ENCODE results near the gene RPP30. TPM values are rescaled to one million over a fixed set of nuclear protein-coding genes. Genes with fewer than 3 reads are reported as not detected.
A peak's percentile ranks its signal among the peaks of the same experiment; 100 is the strongest.

Gene RPP30
- total and polyA plus RNA-seq, 2 of the 13 experiments (the other 11 are each of a cell fraction or from before 2014, with no cell fraction given): 27.1 to 65.0 TPM

DNA sequence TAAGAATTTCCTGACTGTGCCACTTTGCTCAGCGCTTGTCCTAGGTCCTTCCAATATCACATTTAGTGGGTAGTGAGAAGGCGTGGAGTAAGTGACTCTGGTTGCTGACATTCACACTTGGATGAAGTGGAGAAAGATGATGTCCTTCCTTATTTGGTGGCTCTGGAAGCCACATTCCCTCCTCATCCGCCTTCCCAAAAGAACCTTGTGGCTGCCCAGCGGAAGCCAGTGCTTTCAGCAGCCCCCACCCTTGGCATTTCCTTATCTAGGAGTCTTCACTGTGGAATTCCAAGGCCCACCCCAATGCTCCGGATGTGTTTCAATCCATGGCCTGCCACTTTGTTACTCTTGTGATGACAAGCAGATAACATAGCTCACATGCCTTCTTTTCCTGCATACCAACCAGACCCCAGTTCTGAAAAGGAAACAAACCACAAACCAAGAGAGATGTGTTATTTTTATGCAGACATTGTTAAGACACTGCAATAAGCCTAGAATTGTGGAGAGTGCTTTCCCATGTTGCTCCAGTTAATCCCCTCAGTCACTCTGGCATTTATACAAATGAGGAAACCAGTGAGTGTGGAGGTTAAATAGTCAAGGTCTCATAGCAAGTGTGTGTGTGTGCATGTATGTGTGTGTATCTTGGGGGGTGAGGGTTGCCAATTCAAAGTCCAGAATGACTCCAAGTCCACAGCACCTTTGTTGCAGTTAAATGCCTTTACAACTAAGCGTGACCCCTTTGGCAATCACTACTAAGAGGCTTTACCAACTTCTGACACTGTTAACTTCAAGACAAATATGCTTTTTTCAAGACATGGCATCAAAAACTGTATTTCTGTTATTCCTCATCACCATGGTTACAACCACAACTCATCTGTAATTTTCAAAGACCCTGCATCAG lies 59.4 kb downstream of the RPP30 start (continued):
- TF ChIP-seq ZNF672 (CRISPR knock-in tag; IDR thresholded peaks at IDR 0.05) (no peak), KLF13 (CRISPR knock-in tag; IDR thresholded peaks at IDR 0.05) (no peak), BORCS8-MEF2B (CRISPR knock-in tag; IDR thresholded peaks at IDR 0.05) (no peak), GPBP1L1 (CRISPR knock-in tag; IDR thresholded peaks at IDR 0.05) (no peak), ZNF205 (CRISPR knock-in tag; IDR thresholded peaks at IDR 0.05) (no peak), ZNF225 (CRISPR knock-in tag; IDR thresholded peaks at IDR 0.05) (no peak), RBAK (CRISPR knock-in tag; IDR thresholded peaks at IDR 0.05) (no peak), TERF1 (CRISPR knock-in tag; IDR thresholded peaks at IDR 0.05) (no peak), HNRNPH1 (optimal IDR thresholded peaks at IDR 0.05; ENCODE audit: low read depth, low read length) (no peak), ZBTB42 (CRISPR knock-in tag; IDR thresholded peaks at IDR 0.05) (no peak), PRDM10 (CRISPR knock-in tag; IDR thresholded peaks at IDR 0.05; ENCODE audit: low read depth) (no peak), SUZ12 (IDR thresholded peaks at IDR 0.05; ENCODE audit: low read depth, low read length) (no peak), TOE1 (CRISPR knock-in tag; IDR thresholded peaks at IDR 0.05) (no peak), RORA (CRISPR knock-in tag; IDR thresholded peaks at IDR 0.05) (no peak), ZGPAT (CRISPR knock-in tag; IDR thresholded peaks at IDR 0.05) (peak; percentile 83), DNMT3B (CRISPR knock-in tag; conservative IDR thresholded peaks at IDR 0.05) (no peak), NAIF1 (CRISPR knock-in tag; IDR thresholded peaks at IDR 0.05; ENCODE audit: borderline replicate concordance) (no peak), CBX1 (IDR thresholded peaks at IDR 0.05; ENCODE audit: low read depth) (no peak), FOXA1 (IDR thresholded peaks at IDR 0.05) (no peak), FOXA1 (CRISPR knock-in tag; IDR thresholded peaks at IDR 0.05) (peak; percentile 80)
- TF ChIP-seq, protein P1, sequence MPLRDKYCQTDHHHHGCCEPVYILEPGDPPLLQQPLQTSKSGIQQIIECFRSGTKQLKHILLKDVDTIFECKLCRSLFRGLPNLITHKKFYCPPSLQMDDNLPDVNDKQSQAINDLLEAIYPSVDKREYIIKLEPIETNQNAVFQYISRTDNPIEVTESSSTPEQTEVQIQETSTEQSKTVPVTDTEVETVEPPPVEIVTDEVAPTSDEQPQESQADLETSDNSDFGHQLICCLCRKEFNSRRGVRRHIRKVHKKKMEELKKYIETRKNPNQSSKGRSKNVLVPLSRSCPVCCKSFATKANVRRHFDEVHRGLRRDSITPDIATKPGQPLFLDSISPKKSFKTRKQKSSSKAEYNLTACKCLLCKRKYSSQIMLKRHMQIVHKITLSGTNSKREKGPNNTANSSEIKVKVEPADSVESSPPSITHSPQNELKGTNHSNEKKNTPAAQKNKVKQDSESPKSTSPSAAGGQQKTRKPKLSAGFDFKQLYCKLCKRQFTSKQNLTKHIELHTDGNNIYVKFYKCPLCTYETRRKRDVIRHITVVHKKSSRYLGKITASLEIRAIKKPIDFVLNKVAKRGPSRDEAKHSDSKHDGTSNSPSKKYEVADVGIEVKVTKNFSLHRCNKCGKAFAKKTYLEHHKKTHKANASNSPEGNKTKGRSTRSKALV (CRISPR knock-in tag; IDR thresholded peaks at IDR 0.05): no peak

Measured in HepG2 (cell line).